ENCODE results near the gene PON3.
A peak's percentile ranks its signal among the peaks of the same experiment; 100 is the strongest.

PON3 gene

DNA sequence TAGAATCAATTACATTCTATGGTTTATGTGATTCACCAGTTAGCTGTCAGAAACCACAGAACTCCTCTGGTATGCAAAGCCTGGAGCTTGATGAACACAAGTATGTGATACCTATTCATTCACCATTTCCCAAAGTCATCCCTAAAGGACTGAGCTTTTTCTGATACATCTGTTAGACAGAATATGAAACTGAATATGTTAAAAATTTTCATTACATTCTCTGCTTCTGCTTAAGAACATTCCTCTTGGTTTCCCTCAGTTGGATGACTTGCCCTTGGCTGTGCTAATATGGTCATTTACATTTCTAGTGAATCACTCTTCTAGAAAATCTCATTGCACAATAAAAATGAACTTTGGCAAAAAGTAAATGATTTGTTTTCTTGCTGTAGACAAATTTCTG, 61.1 kb downstream of the PON3 start:
- no peak for DNase-seq

- no peak for DNase-seq
These were observed 61.7 kb downstream of the PON3 start for GRCh38 chr7:95334447-95334846.

DNA sequence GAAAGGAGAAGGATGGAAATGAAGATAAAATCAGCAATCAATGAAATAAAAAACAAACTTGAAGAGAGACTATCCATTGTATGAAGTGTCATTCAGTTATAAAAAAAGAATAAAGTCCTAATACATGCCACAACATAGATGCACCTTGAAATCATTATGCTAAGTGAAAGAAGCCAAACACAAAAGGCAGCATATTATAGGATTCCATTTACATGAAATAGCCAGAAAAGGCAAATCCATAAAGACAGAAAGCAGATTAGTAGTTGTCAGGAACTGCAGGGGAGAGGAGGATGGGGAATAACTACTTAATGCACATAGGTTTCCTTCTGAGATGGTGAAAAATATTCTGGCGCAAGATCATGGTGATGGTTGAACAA, 65.2 kb downstream of the PON3 start:
- DNase-seq: no peak

- DNase-seq: peak; percentile 43
These were observed 65.8 kb downstream of the PON3 start for GRCh38 chr7:95330204-95330960.

GRCh38 chr7:95327356-95327755, 68.8 kb downstream of the PON3 start:
- no peak for DNase-seq

- DNase-seq: peak; percentile 96
These were observed 71.7 kb downstream of the PON3 start, which contains the start of gene PON1 for GRCh38 chr7:95324431-95324830. TSS of gene PON1 (minus strand) at chr7:95324532. CDS start at chr7:95324475, 57 bp downstream.

DNA sequence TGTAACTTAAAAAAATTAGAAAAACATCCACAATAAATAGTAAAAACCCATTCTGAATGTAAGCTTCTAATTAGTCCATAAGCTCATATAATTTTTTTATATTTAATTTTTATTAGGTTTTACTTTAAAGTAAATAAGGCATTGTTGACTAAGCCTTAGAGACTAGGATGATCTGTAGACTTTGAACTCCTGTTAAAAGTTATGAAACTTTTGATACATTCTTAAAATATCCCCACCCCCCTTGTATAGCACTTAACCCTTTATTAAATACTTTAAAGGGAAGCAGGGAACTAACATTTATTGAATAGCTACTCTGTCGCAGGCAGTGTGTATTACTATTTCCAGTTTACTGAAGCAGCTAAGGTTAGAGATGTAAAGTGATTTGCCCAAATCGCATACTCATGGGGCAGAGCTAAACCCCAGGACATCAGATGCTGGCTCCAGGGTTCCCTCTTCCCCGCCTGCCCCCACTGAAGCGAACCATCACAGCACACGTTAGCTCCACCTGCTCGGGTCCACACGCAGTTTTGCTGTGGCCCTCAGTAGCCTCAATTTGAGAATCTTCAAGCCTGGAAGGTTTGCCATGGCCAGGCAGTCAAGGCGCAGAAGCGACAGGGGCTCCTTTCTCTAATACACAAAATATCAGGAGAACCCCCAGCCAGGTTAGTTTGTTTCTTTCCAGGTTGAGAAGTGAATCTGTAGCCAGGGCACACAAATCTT, 72.6 kb downstream of the PON3 start:
- DNase-seq: no peak

DNA sequence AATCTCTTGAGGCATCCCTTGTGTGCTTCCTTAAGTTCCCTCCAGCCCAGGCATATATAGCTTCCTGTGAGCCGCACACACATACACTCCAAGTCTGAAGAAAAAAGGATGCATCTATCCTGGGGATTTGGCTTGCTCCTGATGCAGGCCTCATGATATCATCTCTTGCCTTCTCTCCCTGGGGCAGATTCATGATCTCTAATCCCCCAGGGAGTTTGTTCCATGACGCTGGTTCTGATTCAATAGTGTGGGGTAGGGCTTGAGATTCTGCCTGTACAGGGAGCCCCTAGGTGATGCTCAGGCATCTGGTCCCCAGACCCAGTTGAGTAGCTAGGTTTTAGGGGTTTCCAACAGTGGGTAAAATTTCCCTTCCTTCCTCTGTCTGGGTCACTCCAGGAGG, 73.3 kb downstream of the PON3 start:
- DNase-seq: no peak

DNA sequence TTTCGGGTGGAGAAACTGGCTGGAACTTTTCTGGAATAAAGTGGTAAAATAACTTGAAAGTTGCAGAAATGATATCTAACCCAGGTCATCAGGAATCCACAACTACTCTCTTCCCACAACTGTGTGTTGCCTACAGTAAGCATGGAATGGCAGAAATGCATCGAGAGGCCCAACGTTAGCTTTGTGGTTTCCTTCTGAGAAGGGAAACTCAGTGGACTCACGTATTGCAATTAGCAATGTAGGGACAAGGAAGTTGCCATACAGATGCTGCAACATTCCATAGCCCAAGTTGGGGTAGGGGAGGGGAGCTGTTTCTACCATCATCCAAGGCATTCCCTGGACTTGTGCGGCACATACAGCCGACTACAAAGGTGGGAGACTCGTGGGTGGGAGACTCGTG, 73.8 kb downstream of the PON3 start:
- DNase-seq: no peak

- no peak for DNase-seq
These were observed 74.5 kb downstream of the PON3 start for GRCh38 chr7:95321720-95322119.

DNA sequence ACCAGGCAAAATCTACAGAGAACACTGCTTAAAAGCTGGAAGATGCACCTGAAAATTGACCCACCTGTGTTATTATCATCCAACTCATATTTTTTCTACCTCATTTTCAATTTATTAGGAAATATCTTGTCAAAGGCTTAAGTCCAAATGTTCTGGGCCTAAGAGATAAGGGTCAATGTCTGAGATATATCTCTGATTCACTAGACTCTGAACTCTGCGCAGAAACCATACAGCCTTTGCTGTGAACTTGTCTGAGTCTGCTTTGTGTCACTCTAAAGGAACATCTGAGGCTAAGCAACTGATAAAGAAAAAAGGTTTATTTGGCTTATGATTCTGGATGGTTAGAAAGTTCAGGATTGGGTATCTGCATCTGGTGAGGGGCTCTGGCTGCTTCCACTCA, 75.5 kb downstream of the PON3 start:
- no peak for DNase-seq

DNA sequence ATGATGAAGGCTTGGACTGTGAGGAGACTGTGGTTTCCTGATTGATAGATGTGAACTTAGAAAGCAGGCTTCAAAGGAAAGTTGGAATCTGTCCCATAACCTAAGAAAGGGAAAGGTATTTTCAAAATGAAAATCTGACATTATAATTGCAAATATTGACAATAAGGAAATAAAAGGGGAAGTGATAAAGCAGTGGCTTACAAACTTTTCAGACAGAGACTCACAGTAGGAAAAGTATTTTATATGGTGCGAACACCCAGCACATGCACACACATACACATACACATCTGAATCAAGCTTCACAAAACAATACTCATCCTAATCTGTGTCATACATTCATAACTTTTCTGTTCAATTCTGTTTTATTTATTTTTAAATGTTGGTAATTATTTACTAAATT, 76.6 kb downstream of the PON3 start:
- DNase-seq: no peak

- no peak for DNase-seq
These were observed 77.6 kb downstream of the PON3 start for GRCh38 chr7:95318501-95319100.

DNA sequence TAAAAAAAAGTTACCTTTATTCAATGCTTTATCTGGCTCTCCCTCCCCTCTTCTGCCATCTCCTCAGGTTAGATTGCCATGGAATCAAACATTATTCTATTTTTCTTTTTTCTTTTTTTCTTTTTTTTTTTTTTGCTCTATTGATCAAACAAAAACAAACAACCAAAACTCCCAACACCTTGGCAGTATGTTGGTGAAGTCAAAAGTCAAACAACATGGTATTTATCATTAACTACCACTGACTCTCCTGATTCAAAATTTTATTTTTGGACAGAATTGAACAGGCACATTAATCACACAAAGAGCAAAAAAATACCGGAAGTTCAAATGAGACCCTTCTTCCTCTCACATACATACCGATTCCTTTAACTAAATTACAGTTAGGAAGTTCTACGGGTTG, 78.2 kb downstream of the PON3 start:
- no peak for DNase-seq

GRCh38 chr7:95317546-95317945, 78.6 kb downstream of the PON3 start:
- peak; percentile 25 for DNase-seq

- peak; percentile 58 for DNase-seq
These were observed 79.6 kb downstream of the PON3 start for GRCh38 chr7:95316588-95316987.

- no peak for DNase-seq
These were observed 83.6 kb downstream of the PON3 start for GRCh38 chr7:95312561-95312960.

DNA sequence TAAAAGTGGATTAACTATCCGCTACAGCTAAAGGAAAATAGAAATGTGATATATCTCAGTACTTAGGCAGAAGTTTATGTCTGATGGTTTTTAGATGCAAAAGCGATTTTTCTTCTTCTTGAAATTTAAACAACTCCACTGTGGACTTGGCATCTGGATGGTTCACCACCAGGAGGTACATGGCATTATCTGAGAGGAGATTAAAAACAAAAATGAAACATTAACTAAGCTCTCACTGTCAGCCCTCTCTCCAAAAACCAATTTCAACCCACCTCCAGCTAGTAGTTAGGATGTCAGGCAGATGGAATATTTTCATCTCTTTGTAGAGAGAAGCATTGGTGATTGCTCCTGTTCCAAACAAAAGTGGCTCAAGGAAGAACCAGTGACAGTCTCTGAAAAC, 84.8 kb downstream of the PON3 start:
- DNase-seq: no peak

GRCh38 chr7:95309951-95310350, 86.2 kb downstream of the PON3 start:
- DNase-seq: no peak
